ENCODE data around the gene RPS6KA1.

Gene RPS6KA1

DNA sequence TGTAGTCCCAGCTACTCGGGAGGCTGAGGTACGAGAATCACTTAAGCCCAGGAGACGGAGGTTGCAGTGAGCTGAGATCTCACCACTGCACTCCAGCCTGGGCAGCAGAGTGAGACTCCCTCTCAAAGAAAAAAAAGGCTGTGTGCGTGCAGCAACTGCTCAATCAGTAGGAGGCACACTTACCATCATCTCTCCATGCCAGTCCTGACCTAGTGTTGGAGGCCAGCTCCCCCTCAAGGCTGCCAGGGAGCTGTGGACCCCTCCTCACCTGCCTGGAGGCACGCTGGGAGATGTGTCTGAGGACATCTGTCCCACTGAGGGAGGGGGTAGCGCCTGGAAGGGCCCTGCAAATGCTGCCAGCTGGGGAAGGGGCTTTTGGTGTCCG, 11.9 kb downstream of the RPS6KA1 start:
- Histone ChIP-seq H3K4me1 (ENCODE audit: control insufficient read depth in 1 of 2, insufficient read depth in 1 of 2, low read depth in 1 of 2, low read length in 1 of 2) (peaks cover 87 to 96% of the 10 kb centered on the region in 2 experiments), H3K36me3 (no peaks in the 10 kb centered on the region), H3K27ac (peak overlapping the region; percentile 100), H3K4me3 (ENCODE audit: low read depth in 1 of 2, low read length in 1 of 2) (peak overlapping the region; percentile 90 to 93), H3K27me3 (no peaks in the 10 kb centered on the region), H3K9me3 (no peaks in the 10 kb centered on the region)
- TF ChIP-seq, protein P1, sequence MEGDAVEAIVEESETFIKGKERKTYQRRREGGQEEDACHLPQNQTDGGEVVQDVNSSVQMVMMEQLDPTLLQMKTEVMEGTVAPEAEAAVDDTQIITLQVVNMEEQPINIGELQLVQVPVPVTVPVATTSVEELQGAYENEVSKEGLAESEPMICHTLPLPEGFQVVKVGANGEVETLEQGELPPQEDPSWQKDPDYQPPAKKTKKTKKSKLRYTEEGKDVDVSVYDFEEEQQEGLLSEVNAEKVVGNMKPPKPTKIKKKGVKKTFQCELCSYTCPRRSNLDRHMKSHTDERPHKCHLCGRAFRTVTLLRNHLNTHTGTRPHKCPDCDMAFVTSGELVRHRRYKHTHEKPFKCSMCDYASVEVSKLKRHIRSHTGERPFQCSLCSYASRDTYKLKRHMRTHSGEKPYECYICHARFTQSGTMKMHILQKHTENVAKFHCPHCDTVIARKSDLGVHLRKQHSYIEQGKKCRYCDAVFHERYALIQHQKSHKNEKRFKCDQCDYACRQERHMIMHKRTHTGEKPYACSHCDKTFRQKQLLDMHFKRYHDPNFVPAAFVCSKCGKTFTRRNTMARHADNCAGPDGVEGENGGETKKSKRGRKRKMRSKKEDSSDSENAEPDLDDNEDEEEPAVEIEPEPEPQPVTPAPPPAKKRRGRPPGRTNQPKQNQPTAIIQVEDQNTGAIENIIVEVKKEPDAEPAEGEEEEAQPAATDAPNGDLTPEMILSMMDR (IDR thresholded peaks at IDR 0.05) = no peak

DNA sequence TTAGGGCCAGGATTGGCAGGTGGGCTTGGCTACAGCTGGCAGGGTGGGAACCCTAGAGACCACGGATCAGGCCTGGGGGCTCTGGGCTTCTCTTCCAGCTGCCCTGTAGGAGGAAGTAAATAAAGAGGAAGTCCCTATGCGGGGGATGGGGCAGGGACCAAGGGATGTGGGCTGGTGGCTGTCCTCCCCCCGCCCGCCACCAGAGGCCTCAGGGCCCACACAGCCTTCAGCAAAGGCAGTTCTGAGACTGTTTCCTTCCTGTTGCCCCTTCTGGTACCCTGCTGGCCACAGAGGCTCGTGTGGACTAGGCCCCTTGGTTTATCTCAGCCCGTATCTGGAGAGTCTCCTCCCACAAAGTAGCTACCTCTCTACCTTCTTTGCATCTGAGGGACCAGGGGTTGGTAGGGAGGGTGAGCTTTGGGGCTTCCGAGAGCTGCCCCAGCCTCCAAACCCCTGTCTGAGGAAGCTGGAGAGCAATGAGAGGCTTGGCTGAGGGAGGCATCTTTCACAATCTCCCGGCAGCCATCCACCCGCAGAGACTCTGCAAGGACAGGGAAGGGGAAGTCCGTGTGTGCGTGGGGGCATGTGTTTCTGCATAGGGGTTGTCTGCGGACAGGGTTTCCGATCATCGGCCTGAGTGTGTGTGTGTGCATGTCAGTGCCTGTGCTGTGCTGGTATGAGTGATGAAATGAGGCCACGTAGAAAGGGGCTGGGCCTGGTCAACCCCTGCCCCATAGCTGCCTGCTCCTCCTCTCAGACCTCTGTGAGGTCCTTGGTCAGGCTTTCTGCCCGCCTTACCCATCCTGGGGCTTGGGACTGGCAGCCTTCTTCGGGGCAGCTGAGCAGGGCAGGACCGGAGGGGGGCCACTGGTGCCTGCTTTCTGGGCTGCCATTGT, 12.5 kb downstream of the RPS6KA1 start:
- Histone ChIP-seq H3K4me1 (ENCODE audit: control insufficient read depth in 1 of 2, insufficient read depth in 1 of 2, low read depth in 1 of 2, low read length in 1 of 2) (peaks cover 92 to 99% of the 10 kb centered on the region in 2 experiments), H3K4me3 (ENCODE audit: low read depth in 1 of 2, low read length in 1 of 2) (peak overlapping the region; percentile 90 to 93), H3K27ac (peak overlapping the region; percentile 100), H3K36me3 (peaks cover 6% of the 10 kb centered on the region), H3K9me3 (no peaks in the 10 kb centered on the region), H3K27me3 (no peaks in the 10 kb centered on the region)
- TF ChIP-seq, protein P1 (IDR thresholded peaks at IDR 0.05) = peak; percentile 98

DNA sequence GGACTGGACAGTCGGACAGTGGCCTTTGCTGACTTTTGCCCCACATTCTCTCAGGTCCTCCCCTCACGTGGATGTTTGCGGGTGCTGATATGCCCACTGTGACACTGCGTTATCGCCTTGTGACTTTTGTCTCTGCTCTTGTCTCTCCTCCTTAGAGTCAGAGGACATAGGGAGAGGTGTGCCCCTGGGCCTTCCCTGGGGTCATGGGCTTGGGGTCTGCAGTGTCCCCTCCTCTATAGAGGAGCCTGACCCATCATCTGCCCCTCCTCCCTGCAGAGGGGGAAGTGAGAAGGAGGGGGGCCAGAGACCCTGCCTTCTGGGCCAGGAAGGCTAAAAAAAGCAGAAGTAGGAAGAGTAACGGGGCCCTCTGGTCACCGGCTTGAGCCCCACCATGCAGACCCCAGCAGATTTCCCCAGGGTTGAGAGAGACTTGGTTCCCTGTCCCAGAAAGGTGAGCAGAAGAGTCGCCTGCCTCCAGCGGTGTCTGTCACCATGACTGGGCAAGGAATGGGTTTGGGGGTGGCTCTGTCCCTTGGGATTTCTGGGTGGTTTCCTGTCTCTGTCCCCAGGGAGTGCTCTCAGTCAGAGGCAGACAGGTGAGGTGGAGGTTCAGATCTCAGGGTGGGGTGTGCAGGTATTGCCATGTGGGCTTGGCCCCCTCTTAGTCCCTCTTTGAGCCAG, 13.3 kb downstream of the RPS6KA1 start:
- peak overlapping the region; percentile 90 to 93 for H3K4me3 ChIP-seq (ENCODE audit: low read depth in 1 of 2, low read length in 1 of 2)

DNA sequence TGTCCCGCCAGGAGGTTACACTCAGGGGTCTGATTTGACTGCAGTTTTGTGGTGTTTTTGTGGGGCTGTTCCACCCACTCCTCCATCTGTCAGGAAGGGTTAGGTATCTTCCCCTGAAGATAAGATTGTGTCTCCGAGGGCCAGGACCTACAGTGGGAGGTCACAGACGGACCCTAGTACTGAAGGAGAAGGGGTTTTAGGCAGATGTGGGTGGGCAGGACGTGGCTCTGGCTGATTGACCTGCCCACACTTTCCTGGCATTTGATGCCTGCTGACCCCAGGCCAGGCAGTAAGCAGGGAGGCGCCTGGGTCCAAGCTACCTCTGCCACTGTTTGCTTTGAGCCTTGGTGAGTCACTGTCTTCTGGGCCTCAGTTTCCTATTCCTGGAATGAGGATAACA, 13.9 kb downstream of the RPS6KA1 start:
- H3K27ac ChIP-seq = peak overlapping the region; percentile 100
- peaks cover 20% of the 10 kb centered on the region for H3K36me3 ChIP-seq
- no peaks in the 10 kb centered on the region for H3K9me3 ChIP-seq
- peaks cover 93 to 97% of the 10 kb centered on the region in 2 experiments for H3K4me1 ChIP-seq (ENCODE audit: control insufficient read depth in 1 of 2, insufficient read depth in 1 of 2, low read depth in 1 of 2, low read length in 1 of 2)
- peak overlapping the region; percentile 90 to 93 for H3K4me3 ChIP-seq (ENCODE audit: low read depth in 1 of 2, low read length in 1 of 2)
- H3K27me3 ChIP-seq = no peaks in the 10 kb centered on the region
- TF ChIP-seq, protein P1 (IDR thresholded peaks at IDR 0.05) = no peak

More for the DNA sequence above, 13.3 kb downstream of the RPS6KA1 start:
- TF ChIP-seq, protein P1 (IDR thresholded peaks at IDR 0.05) = peak; percentile 24
- Histone ChIP-seq H3K27ac (peak overlapping the region; percentile 100), H3K4me1 (ENCODE audit: control insufficient read depth in 1 of 2, insufficient read depth in 1 of 2, low read depth in 1 of 2, low read length in 1 of 2) (peaks cover 92 to 99% of the 10 kb centered on the region in 2 experiments), H3K9me3 (no peaks in the 10 kb centered on the region), H3K27me3 (no peaks in the 10 kb centered on the region), H3K36me3 (peaks cover 15% of the 10 kb centered on the region)

DNA sequence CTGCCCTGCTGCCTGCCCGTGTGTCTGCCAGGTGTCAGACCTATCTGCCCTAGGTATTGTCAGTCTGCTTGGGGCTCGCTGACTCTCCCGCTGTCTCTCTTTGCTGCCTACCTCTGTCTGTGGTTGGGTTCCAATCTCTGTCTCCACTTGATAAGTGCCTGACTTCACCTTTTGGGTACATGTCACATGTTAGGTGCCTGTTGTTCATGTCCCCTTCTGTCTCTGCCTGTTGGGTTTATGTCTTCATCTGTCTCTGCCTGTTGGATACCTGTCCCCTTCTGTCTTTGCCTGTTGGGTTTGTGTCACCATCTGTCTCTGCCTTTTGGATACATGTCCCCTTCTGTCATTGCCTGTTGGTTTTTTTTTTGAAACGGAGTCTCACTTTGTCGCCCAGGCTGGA, 14.6 kb downstream of the RPS6KA1 start:
- Histone ChIP-seq H3K4me3 (ENCODE audit: low read depth in 1 of 2, low read length in 1 of 2) (peak overlapping the region; percentile 90 to 93), H3K9me3 (no peaks in the 10 kb centered on the region), H3K27me3 (no peaks in the 10 kb centered on the region), H3K36me3 (peaks cover 27% of the 10 kb centered on the region), H3K4me1 (ENCODE audit: control insufficient read depth in 1 of 2, insufficient read depth in 1 of 2, low read depth in 1 of 2, low read length in 1 of 2) (peaks cover 88 to 90% of the 10 kb centered on the region in 2 experiments), H3K27ac (peak overlapping the region; percentile 100)
- TF ChIP-seq, protein P1 (IDR thresholded peaks at IDR 0.05) = no peak

Measured in neutrophil (primary cell).